SU-DHL-6 (cell line): ENCODE data around the gene KCNJ1.

Source experiments
- H2AFZ ChIP-seq: fragments of 200-600 bp; sonication (generic); 2 replicates; pipeline ENCODE4 v1.6.1; 2014; ENCODE audit warnings: low read depth, mild to moderate bottlenecking, moderate library complexity, mixed read lengths, antibody characterized with exemption, low read length; ENCODE audit not compliant: severe bottlenecking
- H3F3A ChIP-seq: fragments of 200-600 bp; shearing (Covaris generic); 2 replicates; pipeline ENCODE4 v1.6.0; 2016; ENCODE audit warnings: antibody characterized with exemption, mild to moderate bottlenecking; ENCODE audit not compliant: insufficient read depth
- H3K27ac ChIP-seq: fragments of 200-600 bp; sonication (generic); 2 replicates; pipeline ENCODE4 v1.5.1; 2016; ENCODE audit warnings: low read depth, mild to moderate bottlenecking, low read length, moderate library complexity, mixed read lengths
- H3K27me3 ChIP-seq: fragments of 200-600 bp; sonication (generic), shearing (Covaris generic); 2 replicates; pipeline ENCODE4 v1.6.0; 2014; ENCODE audit warnings: mild to moderate bottlenecking, low read length
- H3K36me3 ChIP-seq: fragments of 200-600 bp; sonication (generic); 2 replicates; pipeline ENCODE4 v1.6.1; 2014; ENCODE audit warnings: mild to moderate bottlenecking, low read length, mixed read lengths
- H3K4me2 ChIP-seq: fragments of 300-600, 200-600 bp; shearing (Covaris generic), sonication (generic); 2 replicates; pipeline ENCODE4 v1.6.0; 2014; ENCODE audit warnings: low read length, low read depth, mild to moderate bottlenecking; ENCODE audit not compliant: poor library complexity, severe bottlenecking
- H3K4me3 ChIP-seq: fragments of 200-600 bp; sonication (generic); 2 replicates; pipeline ENCODE4 v1.5.1; 2014; ENCODE audit warnings: antibody characterized with exemption, low read length, mild to moderate bottlenecking, mixed read lengths; ENCODE audit not compliant: insufficient read depth, poor library complexity, severe bottlenecking
- H3K79me2 ChIP-seq: fragments of 200-600 bp; sonication (generic); 2 replicates; pipeline ENCODE4 v1.6.1; 2014; ENCODE audit warnings: mild to moderate bottlenecking, low read length, moderate library complexity; ENCODE audit not compliant: insufficient read depth
- H3K9ac ChIP-seq: fragments of 200-600 bp; sonication (generic); 2 replicates; pipeline ENCODE4 v1.7.0; 2014; ENCODE audit warnings: mild to moderate bottlenecking, low read length
- H3K9me2 ChIP-seq: fragments of 200-600 bp; sonication (generic); replicated peaks from 2 replicates; pipeline ENCODE4 v1.6.1; 2014; ENCODE audit warnings: low read length; ENCODE audit not compliant: insufficient read depth
- H3K9me3 ChIP-seq: fragments of 200-600 bp; sonication (generic); 2 replicates; pipeline ENCODE4 v1.6.1; 2014; ENCODE audit warnings: low read length, mixed read lengths; ENCODE audit not compliant: insufficient read depth
- H4K20me1 ChIP-seq: fragments of 200-600 bp; sonication (generic); 2 replicates; pipeline ENCODE4 v1.6.1; 2014; ENCODE audit warnings: low read depth, mild to moderate bottlenecking, antibody characterized with exemption, low read length, moderate library complexity, mixed read lengths
- CTCF ChIP-seq: fragments of 200-600 bp; sonication (generic); IDR thresholded peaks from one replicate; pipeline ENCODE4 v1.5.1; 2017; ENCODE audit warnings: antibody characterized with exemption, mild to moderate bottlenecking, low read length, moderate library complexity; ENCODE audit not compliant: insufficient read depth, poor library complexity, severe bottlenecking
- EZH2phosphoT487 ChIP-seq: fragments of 200-600 bp; sonication (generic), shearing (Covaris generic); conservative IDR thresholded peaks from 2 replicates; pipeline ENCODE4 v1.6.1; 2018; ENCODE audit warnings: mild to moderate bottlenecking, antibody characterized with exemption, low read length, moderate library complexity, mixed read lengths

Gene KCNJ1

GRCh38 chr11:128803011-128803410 lies 64.1 kb downstream of the KCNJ1 start:
- no peaks in the 10 kb centered on the region for H3K27me3 ChIP-seq
- TF ChIP-seq EZH2phosphoT487: no peak
- no peak for TF ChIP-seq CTCF
- no peak overlapping the region for H3K4me3 ChIP-seq
- H3K9me2 ChIP-seq: no peaks in the 10 kb centered on the region
- no peak overlapping the region for H3K9ac ChIP-seq
- H4K20me1 ChIP-seq: no peaks in the 10 kb centered on the region
- no peak overlapping the region for H3K4me2 ChIP-seq
- H3K9me3 ChIP-seq: no peaks in the 10 kb centered on the region
- H3K79me2 ChIP-seq: no peaks in the 10 kb centered on the region
- H3K36me3 ChIP-seq: no peaks in the 10 kb centered on the region
- H3F3A ChIP-seq: no peaks in the 10 kb centered on the region
- H3K27ac ChIP-seq: no peak overlapping the region
- H2AFZ ChIP-seq: no peak overlapping the region

GRCh38 chr11:128802358-128802981 lies 64.6 kb downstream of the KCNJ1 start:
- Histone ChIP-seq H2AFZ (no peak overlapping the region), H3K9me3 (no peaks in the 10 kb centered on the region), H3K79me2 (no peaks in the 10 kb centered on the region), H3K9me2 (no peaks in the 10 kb centered on the region), H3K27ac (no peak overlapping the region), H3K4me3 (no peak overlapping the region), H4K20me1 (no peaks in the 10 kb centered on the region), H3K36me3 (no peaks in the 10 kb centered on the region), H3K9ac (no peak overlapping the region), H3K4me2 (no peak overlapping the region), H3F3A (no peaks in the 10 kb centered on the region), H3K27me3 (no peaks in the 10 kb centered on the region)
- TF ChIP-seq EZH2phosphoT487: no peak
- no peak for TF ChIP-seq CTCF

- H3K27me3 ChIP-seq: no peaks in the 10 kb centered on the region
- H3K9me3 ChIP-seq: no peaks in the 10 kb centered on the region
- no peaks in the 10 kb centered on the region for H3K36me3 ChIP-seq
- H3K9ac ChIP-seq: no peak overlapping the region
- H2AFZ ChIP-seq: no peak overlapping the region
- no peak for TF ChIP-seq EZH2phosphoT487
- no peak for TF ChIP-seq CTCF
- no peak overlapping the region for H3K4me3 ChIP-seq
- no peaks in the 10 kb centered on the region for H3F3A ChIP-seq
- H3K4me2 ChIP-seq: no peak overlapping the region
- no peaks in the 10 kb centered on the region for H4K20me1 ChIP-seq
- H3K27ac ChIP-seq: no peak overlapping the region
- H3K79me2 ChIP-seq: no peaks in the 10 kb centered on the region
- H3K9me2 ChIP-seq: no peaks in the 10 kb centered on the region
These were observed 66.2 kb downstream of the KCNJ1 start for GRCh38 chr11:128800871-128801417.
